GM18873 (cell line): ENCODE results near the gene KCNIP1.

Source experiments
- ATAC-seq: cut with Tn5 transposase; IDR thresholded peaks from one replicate; pipeline ENCODE4 v1.9.1; 2021; ENCODE audit warnings: mild to moderate bottlenecking, moderate library complexity, moderate number of reproducible peaks; ENCODE audit not compliant: unreplicated experiment, low FRiP score

KCNIP1 gene

DNA sequence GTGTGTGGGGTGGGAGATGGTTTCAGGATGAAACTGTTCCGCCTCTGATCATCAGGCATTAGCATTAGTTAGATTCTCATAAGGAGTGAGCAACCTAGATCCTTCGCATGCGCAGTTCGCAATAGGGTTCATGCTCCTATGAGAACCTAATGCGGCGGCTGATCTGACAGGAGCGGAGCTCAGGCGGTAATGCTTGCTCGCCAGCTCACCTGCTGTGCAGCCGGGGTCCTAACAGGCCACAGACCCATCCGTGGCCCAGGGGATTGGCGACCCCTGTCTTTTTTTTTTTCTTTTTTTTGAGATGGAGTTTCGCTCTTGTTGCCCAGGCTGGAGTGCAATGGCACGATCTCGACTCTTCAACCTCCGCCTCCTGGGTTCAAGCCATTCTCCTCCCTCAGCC lies 119.1 kb downstream of the KCNIP1 start:
- ATAC-seq = no peak

DNA sequence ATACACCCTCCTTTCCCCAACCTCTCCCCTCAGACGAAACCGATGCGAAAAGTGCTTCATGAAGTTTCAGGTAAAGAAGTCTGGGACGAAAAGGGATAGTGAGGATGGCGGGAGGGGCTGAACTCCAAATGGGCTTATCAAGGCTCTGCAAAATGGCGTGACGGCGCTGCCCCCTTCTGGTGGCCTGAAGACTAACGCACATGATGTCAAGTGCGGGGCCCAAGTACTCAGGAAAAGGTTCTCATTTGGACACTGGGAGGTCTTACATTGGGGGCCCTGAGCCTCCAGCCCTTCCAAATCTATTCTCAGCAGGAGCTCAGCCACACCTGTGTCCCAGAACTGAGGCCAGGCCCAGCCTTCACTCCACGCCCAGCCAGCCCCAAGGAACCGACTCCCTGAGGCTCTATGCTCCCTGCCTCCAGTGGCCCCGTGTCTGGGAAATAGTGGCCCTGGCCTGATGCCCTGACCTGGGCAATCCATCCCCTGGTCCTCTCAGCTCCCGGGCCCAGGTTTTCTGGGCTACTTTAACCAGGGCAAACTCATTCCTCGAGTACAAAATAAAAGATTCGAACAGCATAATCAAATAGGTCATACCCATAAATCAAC lies 119.9 kb downstream of the KCNIP1 start:
- ATAC-seq = no peak

DNA sequence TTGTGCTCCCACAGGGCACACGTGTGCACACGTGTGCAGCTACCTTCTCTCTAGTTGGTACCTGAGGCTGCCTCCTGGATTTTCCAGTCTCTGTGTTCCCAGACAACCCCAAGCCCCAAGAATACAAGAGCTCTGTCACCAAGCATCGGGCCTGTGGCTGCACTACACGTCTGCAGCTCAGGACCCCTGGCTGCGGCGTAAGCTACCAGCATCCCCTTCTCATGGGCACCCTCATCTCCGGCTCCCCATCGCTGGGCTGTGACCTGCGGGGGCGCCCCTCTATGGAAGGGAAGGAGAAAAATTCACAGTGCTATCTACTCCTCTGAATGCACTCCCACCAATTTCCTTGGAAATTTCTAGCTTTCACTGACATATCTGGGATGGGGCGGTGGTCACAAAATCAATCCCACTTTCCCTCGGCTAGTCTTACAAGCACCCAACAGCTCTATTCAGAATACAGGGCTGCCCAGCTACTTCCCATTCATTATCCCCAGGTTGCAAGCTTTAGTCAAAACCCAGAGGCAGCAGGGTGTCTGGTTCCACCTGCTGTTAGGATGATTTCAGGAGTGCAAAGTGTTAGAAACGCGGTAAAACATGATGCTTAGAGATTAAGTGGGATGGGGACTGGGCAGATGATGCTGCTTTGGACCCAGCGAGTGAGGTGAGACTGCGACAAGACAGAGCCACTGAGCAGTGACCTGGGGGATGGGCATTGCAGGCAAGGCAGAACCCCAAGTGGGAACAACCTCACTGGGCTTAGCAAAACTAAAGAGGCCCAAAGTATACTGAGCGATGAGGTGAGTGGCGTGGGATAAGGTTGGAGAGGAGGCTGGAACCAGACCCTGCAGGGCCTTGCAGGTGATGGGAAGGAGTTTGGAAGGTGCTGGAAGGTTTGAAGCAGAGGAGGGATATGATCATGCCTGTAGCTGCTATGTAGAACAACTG lies 121.7 kb downstream of the KCNIP1 start:
- ATAC-seq = no peak

DNA sequence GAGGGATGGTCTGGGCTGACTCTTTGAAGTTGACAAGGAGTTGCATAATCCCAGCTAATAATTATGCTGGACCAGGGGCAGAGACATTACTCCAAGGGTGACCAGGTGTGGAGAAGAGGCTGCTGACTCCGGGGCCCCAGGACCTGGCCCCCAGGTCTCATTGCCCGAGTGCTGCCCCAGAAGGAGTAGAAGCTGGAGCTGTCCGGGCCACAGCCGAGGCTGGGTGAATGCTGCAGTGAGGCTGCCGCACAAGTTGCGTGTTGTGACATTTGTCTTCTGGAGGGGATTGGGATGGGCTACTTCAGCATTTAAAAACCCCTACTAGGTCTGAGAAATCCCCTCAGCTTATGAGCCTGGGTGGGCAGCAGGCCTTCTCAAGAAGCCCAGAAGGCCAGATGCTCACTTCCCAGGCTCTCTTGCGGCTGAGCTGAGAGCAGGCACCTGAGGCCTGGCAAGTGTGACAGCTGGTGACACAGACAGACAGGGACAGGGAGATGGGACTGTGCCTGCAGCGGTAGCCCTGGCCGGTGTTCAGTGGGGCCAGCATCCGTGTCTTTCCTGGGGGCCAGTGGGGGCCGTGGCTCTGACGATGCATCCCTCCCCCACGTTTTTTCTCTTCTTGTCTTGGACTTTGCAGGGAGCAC lies 122.8 kb downstream of the KCNIP1 start:
- no peak for ATAC-seq

DNA sequence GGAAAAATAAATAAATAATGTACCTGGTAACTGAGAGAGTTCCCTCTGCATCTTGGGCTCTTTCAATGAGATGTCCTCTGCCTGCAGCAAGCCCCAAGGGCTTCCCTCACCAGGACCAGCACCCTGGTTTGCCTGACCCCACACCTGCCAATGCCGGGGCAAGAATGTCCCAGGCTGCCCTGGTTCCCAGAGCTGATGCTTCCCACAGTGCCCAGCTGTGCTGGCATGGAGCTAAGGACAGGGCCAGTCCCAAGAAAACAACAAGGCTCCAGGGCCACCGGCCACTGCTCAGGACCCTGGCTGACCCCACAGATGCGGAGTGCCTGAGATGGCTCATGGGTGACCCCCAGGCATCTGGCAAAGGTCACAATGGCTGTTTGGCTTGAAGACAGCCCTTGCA lies 123.5 kb downstream of the KCNIP1 start:
- ATAC-seq = no peak

DNA sequence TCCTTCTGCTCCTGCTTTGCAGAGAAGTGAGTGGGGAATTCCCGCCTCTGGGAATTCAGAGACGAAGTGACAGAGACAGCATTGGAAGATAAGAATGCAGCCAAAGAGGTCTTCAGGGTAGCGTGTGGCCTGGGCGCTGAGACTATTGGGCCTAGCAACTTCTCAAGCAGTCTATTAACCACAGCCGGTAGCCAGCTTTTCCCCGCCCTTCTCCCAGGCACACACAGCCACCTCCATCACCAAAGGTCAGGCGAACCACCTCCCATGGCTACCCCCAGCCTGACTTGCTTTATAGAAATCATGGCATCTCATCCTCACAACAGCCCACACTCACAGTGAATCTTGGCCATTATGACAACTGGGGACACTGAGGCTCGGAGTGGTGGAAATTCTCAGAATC lies 124.2 kb downstream of the KCNIP1 start:
- ATAC-seq = no peak

DNA sequence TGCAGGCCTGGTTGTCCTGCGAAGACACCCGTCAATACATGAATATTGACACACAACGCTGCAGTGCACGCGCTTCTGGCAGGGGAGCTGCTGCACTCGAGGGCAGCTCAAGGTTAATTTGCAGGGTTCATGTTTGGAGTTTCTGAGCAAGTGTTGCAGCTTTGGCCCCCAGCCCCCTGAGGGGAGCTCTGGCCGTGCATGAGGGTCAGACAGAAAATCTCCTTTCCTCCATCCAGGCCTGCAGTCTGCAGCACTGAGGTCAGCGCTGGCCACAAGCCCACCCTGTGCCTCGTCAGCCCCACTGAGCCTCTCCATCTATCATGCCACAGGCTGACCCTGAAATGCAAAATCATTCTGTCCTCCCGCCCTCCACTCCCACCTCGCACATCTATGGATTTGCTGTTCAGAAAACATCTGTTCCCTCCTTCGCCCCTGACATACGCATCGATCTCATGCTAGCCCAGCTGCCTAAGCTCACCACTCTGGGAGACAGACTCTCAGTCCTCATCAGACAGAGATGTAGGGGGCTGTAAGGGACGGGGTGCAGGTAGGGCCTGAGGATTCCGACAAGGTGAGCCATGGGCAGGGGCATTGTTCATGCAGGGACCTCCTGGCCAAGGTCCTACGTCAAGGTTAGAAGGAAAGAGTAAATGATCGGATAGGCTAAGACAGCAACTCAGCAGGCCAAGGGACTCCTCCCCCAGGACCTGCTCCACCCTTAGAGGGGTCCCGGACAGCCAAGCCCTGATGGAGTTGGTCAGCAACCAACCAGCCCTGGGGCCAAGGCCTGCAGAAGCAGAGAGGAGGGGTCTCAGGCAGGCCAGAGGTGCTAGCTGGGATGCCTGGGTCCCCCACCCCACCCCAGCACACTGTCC lies 125.1 kb downstream of the KCNIP1 start:
- ATAC-seq = no peak

DNA sequence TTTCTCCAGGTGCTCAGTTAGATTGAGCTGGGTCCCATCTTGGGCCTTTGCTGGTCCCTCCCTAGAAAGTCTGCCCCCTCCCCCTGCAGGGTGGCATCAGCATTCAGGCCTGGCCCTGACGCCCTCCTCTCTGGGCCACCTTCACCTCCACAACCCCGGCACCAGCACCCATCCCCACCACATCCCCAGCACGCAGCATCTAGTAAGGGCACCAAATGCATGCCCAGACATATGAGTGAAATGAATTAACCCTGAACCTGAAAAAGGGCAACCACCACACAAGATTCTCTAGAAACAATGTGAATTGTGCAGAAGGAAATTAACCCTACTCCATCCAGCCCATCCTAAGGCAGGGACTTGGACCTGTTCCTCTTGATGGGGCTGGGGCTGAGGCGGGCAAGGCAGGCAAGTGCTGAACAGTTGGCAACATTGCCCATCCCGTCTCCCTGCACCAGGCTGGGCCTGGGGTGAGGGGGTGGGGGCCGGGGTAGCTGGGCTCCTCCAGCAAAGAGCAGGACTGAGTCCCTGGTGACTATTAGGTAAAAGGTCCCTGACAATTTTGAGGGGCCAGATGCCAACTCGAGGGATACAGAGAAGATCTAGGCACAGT lies 125.9 kb downstream of the KCNIP1 start:
- ATAC-seq = no peak

DNA sequence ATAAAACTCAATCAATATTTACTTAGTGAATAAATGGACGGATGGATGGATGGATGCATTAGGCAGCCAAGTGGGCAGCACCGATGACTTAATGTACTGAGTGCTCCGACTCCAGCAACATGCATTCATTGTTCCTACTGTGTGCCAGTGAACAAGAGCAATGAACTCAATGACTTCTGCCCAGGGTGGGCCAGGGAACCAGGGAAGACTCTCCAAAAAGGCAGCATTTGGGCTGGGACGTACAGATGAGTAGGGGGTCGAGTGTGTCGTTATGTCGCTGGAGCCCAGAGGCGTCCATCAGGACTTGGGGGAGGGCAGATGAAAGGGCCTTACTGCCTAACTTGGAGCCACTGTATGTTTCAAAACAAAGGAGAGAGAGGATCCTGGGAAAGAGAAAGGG lies 126.4 kb downstream of the KCNIP1 start:
- ATAC-seq = no peak

DNA sequence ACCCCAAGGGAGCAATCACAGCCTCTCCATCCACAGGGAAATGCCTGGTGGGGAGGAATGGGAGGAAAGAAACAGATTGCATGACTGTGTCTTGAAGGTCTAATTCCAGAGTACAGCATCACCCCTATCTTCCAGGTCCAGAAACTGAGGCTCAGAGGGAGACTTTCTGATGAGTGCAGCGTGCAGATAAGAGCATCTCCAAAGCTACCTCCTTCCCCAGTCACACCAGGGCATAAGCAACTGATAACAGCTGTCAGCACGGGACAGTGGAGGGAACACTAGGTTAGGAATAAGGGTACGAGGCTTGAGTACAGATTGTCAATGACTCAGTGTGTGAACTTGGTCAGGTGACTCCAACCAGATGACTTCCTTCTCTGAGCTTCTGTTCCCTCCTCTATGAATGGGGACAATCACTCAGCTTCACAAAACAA lies 126.9 kb downstream of the KCNIP1 start:
- ATAC-seq = no peak

DNA sequence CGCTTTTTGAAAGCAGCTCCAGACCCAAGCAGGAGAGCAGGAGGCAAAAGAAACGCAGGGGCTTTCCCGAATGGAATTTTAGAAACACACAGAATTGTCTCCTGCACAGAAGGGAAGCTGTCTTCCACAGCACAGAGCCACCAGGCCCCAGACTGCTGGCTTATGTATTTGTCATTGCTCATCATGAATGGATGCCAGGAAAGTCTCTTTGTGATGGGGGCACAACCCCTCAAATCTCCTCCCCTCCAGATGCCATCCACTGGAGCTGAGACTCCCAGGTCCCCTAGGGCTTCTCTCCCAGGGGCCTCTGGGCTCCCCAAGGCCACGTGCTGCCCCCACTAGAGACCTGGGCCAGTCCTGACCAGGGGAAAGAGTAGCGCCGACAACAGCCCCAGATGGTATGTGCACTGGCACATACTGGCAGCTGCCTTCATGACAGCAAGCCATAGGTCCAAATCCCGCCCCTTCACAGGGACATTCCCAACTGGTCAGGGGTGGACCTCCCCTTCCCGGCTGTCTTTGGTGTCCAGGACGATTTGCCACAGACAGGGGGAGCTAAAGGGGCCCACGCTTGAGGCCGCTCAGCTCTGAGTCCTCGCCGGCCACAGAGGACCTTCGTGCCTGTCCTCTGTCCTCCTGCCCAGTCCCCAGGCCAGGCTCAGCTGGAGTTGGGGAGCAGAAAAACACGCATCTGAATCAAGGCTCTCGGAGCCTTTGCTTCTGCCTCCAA lies 127.8 kb downstream of the KCNIP1 start:
- ATAC-seq = no peak

DNA sequence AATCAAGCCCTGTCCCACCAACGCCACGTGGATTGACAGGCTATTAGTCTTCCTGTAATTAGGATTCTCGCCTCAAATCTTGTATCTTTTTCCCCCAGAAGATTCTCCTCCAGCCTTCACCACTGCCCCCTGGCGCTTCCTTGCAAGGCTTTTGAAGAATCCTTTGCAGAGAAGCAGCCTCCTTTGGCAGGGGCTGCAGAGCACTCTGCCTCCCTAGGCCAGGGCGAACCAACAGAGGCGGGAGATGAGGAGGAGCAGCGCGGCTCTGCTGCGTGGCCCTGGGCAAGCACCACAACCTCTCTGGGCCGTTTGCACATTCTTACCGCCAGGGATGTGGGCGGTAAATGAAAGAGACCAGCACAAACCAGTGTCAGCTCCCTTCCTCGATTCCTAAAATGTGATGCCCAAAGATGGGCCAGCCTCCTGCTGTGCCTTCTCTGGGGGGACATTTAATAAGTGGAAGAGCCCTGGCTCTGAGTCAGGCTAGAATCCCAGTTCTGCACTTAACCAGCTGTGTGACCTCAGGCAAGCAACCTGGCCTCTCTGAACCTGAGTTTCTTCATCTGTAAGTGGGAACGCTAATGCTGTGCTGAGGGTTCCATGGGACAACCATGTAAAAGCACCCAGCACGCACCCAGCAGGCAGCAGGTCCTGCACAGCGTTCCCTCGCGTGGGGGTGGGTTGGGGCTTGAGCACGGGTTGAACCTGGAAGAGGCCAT lies 128.6 kb downstream of the KCNIP1 start:
- ATAC-seq = no peak

DNA sequence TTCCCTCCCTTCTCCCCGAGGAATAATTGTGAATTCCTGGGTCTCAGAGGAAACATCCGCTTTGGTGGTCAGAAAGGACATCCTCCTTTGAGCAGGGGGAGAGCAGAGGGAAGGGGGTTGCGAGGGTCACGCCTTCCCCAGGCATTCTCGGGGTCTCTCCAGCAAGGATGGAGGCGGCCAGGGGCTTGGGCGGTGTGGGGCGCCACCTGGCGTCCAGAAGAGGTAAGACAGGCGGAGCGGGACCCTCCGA lies 129.1 kb downstream of the KCNIP1 start:
- no peak for ATAC-seq

DNA sequence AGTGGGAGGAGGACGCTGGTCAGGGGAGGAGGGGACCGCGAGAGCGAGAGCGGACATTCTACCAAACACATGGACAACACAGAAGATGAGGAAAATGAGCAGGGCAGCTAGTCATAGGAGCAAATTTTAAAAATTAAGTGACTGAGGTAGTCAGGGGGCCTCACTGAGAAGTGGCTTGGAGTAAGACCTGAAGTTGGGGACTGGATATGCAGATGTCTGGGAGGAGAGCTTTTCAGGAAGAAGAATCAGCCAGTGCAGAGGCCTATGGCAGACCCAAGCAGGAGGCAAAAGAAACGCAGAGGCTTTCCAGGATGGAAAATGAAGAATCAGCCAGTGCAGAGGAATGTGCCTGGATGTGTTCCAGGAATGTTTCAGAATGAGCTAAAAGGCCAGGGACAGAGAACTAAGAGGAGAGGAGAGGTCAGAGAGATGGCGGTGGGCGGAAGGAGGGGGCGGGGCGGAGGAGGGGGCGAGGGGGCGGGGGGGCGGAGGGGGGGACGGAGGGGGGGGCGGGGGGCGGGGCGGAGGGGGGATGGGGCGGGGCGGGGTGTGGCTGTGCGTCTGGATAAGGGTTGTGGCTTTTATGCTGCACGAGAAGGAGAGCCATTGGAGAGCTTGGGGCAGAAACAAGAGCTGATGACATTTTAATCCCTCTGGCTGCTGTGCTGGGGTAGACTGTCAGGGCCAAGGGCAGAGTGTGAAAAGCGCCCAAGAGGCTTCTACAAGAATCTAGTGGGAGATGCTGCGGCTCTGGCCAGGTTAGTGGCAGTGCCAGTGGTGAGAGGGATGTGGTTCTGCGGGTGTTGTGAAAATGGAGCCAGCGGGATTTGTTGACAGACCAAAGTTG lies 129.6 kb downstream of the KCNIP1 start:
- ATAC-seq = no peak

DNA sequence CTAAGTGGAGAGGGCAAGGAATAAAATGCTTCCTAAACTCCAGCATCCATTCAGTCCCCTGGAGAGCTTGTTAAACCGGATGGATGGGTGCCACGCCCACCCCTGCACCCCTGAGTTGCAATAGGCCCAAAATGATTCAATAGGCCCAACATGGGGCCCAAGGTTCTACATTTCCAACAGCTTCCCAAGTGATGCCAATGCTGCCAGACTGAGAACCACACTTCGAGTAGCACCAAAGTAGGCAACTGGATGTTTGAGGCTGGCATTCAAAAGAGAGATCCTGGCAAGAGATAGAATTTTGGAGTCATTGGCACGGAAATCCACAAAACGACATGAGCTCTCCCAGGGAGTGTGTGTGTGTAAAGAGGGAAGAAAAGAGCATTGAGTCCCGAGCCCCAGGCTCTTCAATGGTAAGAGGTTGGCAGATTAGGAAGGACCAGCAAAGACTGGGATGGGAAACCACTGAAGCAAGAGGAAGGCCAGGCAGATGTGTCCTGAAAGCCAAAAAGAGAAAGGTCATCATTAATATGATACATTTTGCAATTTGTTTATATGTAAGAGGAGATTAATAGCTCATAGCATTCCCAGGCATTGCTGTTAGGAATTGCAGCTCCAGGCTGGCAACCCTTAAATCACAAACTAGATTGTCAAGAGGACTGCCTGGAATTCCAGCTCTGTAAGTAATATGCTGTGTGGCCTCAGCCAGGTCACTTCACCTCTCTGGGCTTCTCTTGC lies 130.6 kb downstream of the KCNIP1 start:
- no peak for ATAC-seq

DNA sequence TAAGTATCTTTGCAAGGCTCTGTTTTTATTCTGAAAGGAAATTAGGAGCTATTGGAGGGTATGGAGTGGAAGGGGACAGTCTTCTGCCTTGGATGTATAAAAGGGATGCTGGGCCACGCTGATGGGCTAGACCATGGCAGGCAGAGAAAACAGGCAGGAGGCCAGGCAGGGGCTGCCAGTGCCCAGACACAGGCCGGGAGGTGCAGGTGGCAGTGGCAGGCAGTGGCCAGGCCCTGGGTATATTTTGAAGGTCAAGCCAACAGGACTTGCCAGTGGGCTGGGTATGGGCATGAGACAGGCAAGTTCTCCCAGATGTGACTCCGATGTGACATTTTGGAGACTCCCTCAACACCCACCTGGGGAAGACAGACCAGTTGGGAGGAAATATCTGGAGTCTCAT lies 131.9 kb downstream of the KCNIP1 start:
- no peak for ATAC-seq

DNA sequence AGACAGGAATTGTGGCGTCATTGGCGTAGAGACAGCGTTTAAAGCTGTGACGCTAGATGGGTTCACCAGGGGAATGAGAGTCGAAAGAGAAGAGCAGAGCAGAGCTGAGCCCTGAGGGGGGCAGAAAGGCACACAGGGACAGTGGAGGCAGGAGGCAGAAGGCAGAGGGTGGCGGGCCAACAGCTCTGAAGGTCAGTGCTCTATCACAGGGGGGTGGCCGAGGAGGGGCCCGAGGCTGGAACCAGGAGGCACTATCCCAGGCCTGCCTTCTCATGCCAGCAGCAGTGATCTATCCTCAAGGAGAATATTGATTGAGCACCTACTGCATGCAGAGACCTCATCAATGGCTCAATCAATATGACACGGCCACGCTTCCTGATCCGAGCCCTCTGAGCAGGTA lies 132.4 kb downstream of the KCNIP1 start:
- no peak for ATAC-seq
